HEK293 (cell line): ENCODE results near the gene RAP1GAP.

Source experiments
- CTCF ChIA-PET: fragments of 350-600 bp; formaldehyde crosslinking; extraction: SDS; loops from one replicate; lab custom pipeline; 2021; ENCODE audit warnings: antibody characterized with exemption; lab: Yijun Ruan, JAX
- POLR2A ChIA-PET: fragments of 300-600 bp; formaldehyde crosslinking; extraction: SDS; loops from one replicate; lab custom pipeline; 2020; ENCODE audit warnings: antibody characterized with exemption, inconsistent platforms; lab: Yijun Ruan, JAX
- H3K27ac ChIP-seq: fragments of 200-500 bp; sonication (Bioruptor generic); 2 replicates; pipeline ENCODE4 v1.5.1; 2014; ENCODE audit warnings: low read depth, low read length, control low read depth, inconsistent platforms; ENCODE audit errors: extremely low read depth
- H3K36me3 ChIP-seq, 2 experiments: fragments of 200-500 bp in 1 of 2; sonication (Bioruptor generic) in 1 of 2; 1 replicate in 1 of 2; 2 replicates in 1 of 2; pipeline ENCODE4 v1.5.1; 2014 to 2017; ENCODE audit warnings: inconsistent platforms in 2 of 2, low read length in 2 of 2; ENCODE audit not compliant: control insufficient read depth in 2 of 2, insufficient read depth in 1 of 2
- H3K4me1 ChIP-seq: fragments of 200-500 bp; sonication (Bioruptor generic); 2 replicates; pipeline ENCODE4 v1.5.1; 2014; ENCODE audit warnings: mild to moderate bottlenecking, low read length, inconsistent platforms; ENCODE audit not compliant: control insufficient read depth, insufficient read depth
- H3K4me3 ChIP-seq: 2 replicates; pipeline ENCODE4 v1.5.1; 2011; ENCODE audit warnings: low read depth, mild to moderate bottlenecking, control low read depth, low read length, moderate library complexity
- H3K9me3 ChIP-seq: fragments of 200-500 bp; sonication (Bioruptor generic); 2 replicates; pipeline ENCODE4 v1.5.1; 2014; ENCODE audit warnings: low read depth, low read length, inconsistent platforms; ENCODE audit not compliant: control insufficient read depth, insufficient read depth
- EGR2 ChIP-seq: fragments of 450-650 bp; formaldehyde crosslinking; IDR thresholded peaks from 2 replicates; pipeline ENCODE4 v1.5.1; 2016; ENCODE audit warnings: low read depth, missing biosample characterization, missing genetic modification characterization
- HOXA7 ChIP-seq: sonication (generic); formaldehyde crosslinking; IDR thresholded peaks from 2 replicates; pipeline ENCODE4 v1.8.1; 2022; ENCODE audit warnings: missing genetic modification reagents, borderline replicate concordance
- KLF10 ChIP-seq: fragments of 450-650 bp; IDR thresholded peaks from 2 replicates; pipeline ENCODE4 v1.5.1; 2018; ENCODE audit warnings: missing biosample characterization, mild to moderate bottlenecking, missing genetic modification characterization
- KLF7 ChIP-seq: fragments of 450-650 bp; formaldehyde crosslinking; IDR thresholded peaks from 2 replicates; pipeline ENCODE4 v1.5.1; 2016; ENCODE audit warnings: missing biosample characterization, missing genetic modification characterization, borderline replicate concordance
- OVOL3 ChIP-seq: fragments of 450-650 bp; formaldehyde crosslinking; IDR thresholded peaks from 2 replicates; pipeline ENCODE4 v1.5.1; 2016; ENCODE audit warnings: missing biosample characterization, missing genetic modification characterization
- PRDM1 ChIP-seq: fragments of 450-650 bp; formaldehyde crosslinking; IDR thresholded peaks from 2 replicates; pipeline ENCODE4; 2016; ENCODE audit warnings: missing biosample characterization, missing genetic modification characterization
- ZBTB17 ChIP-seq: fragments of 450-650 bp; formaldehyde crosslinking; IDR thresholded peaks from 2 replicates; pipeline ENCODE4 v1.5.1; 2016; ENCODE audit warnings: missing biosample characterization, missing genetic modification characterization
- ZFHX2 ChIP-seq: fragments of 450-650 bp; formaldehyde crosslinking; conservative IDR thresholded peaks from 2 replicates; pipeline ENCODE4 v1.5.1; 2016; ENCODE audit warnings: missing biosample characterization, missing genetic modification characterization
- ZFP41 ChIP-seq: fragments of 450-650 bp; formaldehyde crosslinking; IDR thresholded peaks from 2 replicates; pipeline ENCODE4 v1.5.1; 2016; ENCODE audit warnings: missing biosample characterization, missing genetic modification characterization, borderline replicate concordance
- ZIC2 ChIP-seq: fragments of 450-650 bp; formaldehyde crosslinking; IDR thresholded peaks from 2 replicates; pipeline ENCODE4 v1.5.1; 2016; ENCODE audit warnings: missing biosample characterization, missing genetic modification characterization
- ZNF10 ChIP-seq: fragments of 450-650 bp; formaldehyde crosslinking; IDR thresholded peaks from 2 replicates; pipeline ENCODE4 v1.5.1; 2017; ENCODE audit warnings: missing biosample characterization, missing genetic modification characterization
- ZNF132 ChIP-seq: fragments of 450-650 bp; formaldehyde crosslinking; IDR thresholded peaks from 2 replicates; pipeline ENCODE4 v1.5.1; 2017; ENCODE audit warnings: missing biosample characterization, missing genetic modification characterization, borderline replicate concordance
- ZNF138 ChIP-seq: fragments of 450-650 bp; formaldehyde crosslinking; IDR thresholded peaks from 2 replicates; pipeline ENCODE4 v1.5.1; 2016; ENCODE audit warnings: missing biosample characterization, missing genetic modification characterization, borderline replicate concordance
- ZNF16 ChIP-seq: fragments of 450-650 bp; formaldehyde crosslinking; IDR thresholded peaks from 2 replicates; pipeline ENCODE4 v1.5.1; 2016; ENCODE audit warnings: low read depth, missing biosample characterization, missing genetic modification characterization
- ZNF202 ChIP-seq: fragments of 450-650 bp; formaldehyde crosslinking; IDR thresholded peaks from 2 replicates; pipeline ENCODE4 v1.5.1; 2016; ENCODE audit warnings: missing biosample characterization, missing genetic modification characterization, borderline replicate concordance
- ZNF24 ChIP-seq: fragments of 450-650 bp; formaldehyde crosslinking; IDR thresholded peaks from 2 replicates; pipeline ENCODE4 v1.5.1; 2016; ENCODE audit warnings: missing biosample characterization, missing genetic modification characterization
- ZNF302 ChIP-seq: fragments of 450-650 bp; formaldehyde crosslinking; IDR thresholded peaks from 2 replicates; pipeline ENCODE4 v1.5.1; 2016; ENCODE audit warnings: missing biosample characterization, missing genetic modification characterization, low read depth
- ZNF350 ChIP-seq: fragments of 450-650 bp; formaldehyde crosslinking; IDR thresholded peaks from 2 replicates; pipeline ENCODE4 v1.5.0; 2017; ENCODE audit warnings: missing biosample characterization, mild to moderate bottlenecking, missing genetic modification characterization
- ZNF423 ChIP-seq: fragments of 450-650 bp; formaldehyde crosslinking; IDR thresholded peaks from 2 replicates; pipeline ENCODE4 v1.5.1; 2016; ENCODE audit warnings: missing biosample characterization, missing genetic modification characterization
- ZNF433 ChIP-seq: fragments of 450-650 bp; formaldehyde crosslinking; IDR thresholded peaks from 2 replicates; pipeline ENCODE4 v1.5.1; 2016; ENCODE audit warnings: missing biosample characterization, missing genetic modification characterization, low read depth
- ZNF555 ChIP-seq: fragments of 450-650 bp; formaldehyde crosslinking; conservative IDR thresholded peaks from 2 replicates; pipeline ENCODE4 v1.5.1; 2017; ENCODE audit warnings: missing biosample characterization, mild to moderate bottlenecking, missing genetic modification characterization, inconsistent platforms
- ZNF560 ChIP-seq: fragments of 450-650 bp; formaldehyde crosslinking; IDR thresholded peaks from 2 replicates; pipeline ENCODE4 v1.5.1; 2017; ENCODE audit warnings: missing biosample characterization, missing genetic modification characterization, borderline replicate concordance
- ZNF585B ChIP-seq: fragments of 450-650 bp; formaldehyde crosslinking; IDR thresholded peaks from 2 replicates; pipeline ENCODE4 v1.5.1; 2016; ENCODE audit warnings: missing biosample characterization, missing genetic modification characterization
- ZNF596 ChIP-seq: fragments of 450-650 bp; IDR thresholded peaks from 2 replicates; pipeline ENCODE4 v1.5.0; 2018; ENCODE audit warnings: missing biosample characterization, mild to moderate bottlenecking, missing genetic modification characterization, moderate library complexity
- ZNF660 ChIP-seq: fragments of 450-650 bp; IDR thresholded peaks from 2 replicates; pipeline ENCODE4 v1.5.1; 2018; ENCODE audit warnings: missing biosample characterization, mild to moderate bottlenecking, missing genetic modification characterization
- ZSCAN30 ChIP-seq: fragments of 450-650 bp; IDR thresholded peaks from 2 replicates; pipeline ENCODE4 v1.5.1; 2018; ENCODE audit warnings: missing biosample characterization, mild to moderate bottlenecking, missing genetic modification characterization, moderate library complexity
- TF ChIP-seq, protein P1 (sequence below): fragments of 450-650 bp; formaldehyde crosslinking; IDR thresholded peaks from 2 replicates; pipeline ENCODE4 v1.5.1; 2016; ENCODE audit warnings: missing biosample characterization, missing genetic modification characterization
- TF ChIP-seq, protein P2 (sequence below): fragments of 450-650 bp; formaldehyde crosslinking; IDR thresholded peaks from 2 replicates; pipeline ENCODE4 v1.5.1; 2017; ENCODE audit warnings: missing biosample characterization, missing genetic modification characterization
- TF ChIP-seq, protein P3 (sequence below): fragments of 450-650 bp; formaldehyde crosslinking; IDR thresholded peaks from 2 replicates; pipeline ENCODE4 v1.5.1; 2016; ENCODE audit warnings: missing biosample characterization, missing genetic modification characterization
- TF ChIP-seq, protein P4 (sequence below): fragments of 450-650 bp; formaldehyde crosslinking; IDR thresholded peaks from 2 replicates; pipeline ENCODE4 v1.5.1; 2017; ENCODE audit warnings: missing biosample characterization, mild to moderate bottlenecking, missing genetic modification characterization, moderate library complexity

Gene RAP1GAP

DNA sequence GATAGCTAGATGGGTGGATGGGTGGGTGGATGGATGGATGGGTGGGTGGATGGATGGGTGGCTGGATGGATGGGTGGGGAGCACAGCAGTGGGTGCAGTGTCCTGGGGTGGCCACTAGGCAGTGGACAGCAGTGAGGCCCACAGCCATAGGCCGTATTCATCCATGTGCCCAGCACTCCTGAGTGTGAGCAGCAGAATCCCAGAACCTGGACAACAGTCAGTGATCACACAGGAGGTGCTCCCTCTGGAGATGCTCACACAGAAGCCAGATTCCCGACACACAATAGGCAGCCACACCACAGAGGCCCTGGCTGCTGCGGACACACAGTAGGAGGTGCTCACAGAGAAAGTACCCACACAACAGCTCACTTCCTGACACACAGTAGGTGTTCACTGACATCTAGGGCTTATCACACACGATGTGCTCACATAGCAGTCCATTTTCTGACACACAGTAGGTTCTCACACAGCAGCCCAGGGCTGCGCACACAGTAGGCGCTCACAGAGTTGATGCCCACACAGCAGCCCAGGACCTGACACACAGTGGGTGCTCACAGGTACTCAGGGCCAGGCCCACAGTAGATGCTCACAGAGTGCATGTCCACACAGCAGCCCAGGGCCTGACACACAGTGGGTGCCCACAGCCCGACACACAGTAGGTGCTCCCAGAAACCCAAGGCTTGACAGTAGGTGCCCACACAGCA lies 64.0 kb downstream of the RAP1GAP start:
- ChIA-PET CTCF (interaction anchor here (0.7 kb wide), 1 partner anchor 42 kb away, joined by 4 read pairs; no protein-coding TSS in a partner anchor), POLR2A (no interaction called here)
- H3K36me3 ChIP-seq: no peaks in the 10 kb centered on the region
- no peaks in the 10 kb centered on the region for H3K9me3 ChIP-seq
- no peak overlapping the region for H3K27ac ChIP-seq
- TF ChIP-seq ZIC2 (tag by site-specific recombination): no peak
- TF ChIP-seq ZFHX2 (tag by site-specific recombination): peak; percentile 21; the same call in 1 of the 2 replicates
- no peak overlapping the region for H3K4me3 ChIP-seq
- H3K4me1 ChIP-seq: no peaks in the 10 kb centered on the region

DNA sequence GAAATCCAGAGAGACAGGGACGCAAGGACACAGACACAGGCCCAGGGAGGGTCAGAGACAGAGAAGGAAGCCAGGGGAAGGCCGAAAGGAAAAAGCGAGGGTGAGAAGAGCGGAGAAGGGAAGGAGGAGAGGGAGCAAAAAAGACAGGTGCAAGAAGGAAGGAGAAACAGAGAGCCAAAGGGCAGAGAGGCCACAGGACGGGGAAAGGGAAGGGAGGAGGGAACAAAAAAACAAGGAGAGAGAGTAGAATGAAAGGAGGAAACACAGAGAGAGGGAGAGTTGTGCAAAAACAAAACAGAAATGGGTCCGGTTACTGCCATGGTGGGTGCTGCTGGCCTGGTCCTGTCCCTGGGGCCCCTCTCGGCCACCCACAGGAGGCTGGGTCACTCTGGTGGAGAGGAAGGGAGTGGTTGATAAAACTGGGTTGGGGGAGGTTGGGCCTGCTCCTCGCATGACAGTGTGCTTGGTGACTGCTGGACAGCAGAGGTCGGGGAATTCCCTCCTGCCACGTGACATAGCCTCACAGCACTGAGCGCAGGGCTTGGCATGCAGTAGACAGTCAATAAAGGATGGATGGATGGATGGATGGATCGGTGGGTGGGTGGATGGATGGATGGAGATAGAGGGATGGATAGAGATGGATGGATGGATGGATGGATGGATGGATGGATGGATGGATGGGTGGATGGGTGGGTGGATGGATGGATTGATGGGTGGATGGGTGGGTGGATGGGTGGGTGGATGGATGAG lies 64.8 kb downstream of the RAP1GAP start:
- Histone ChIP-seq H3K27ac (no peak overlapping the region), H3K4me1 (no peaks in the 10 kb centered on the region), H3K9me3 (no peaks in the 10 kb centered on the region), H3K4me3 (no peak overlapping the region), H3K36me3 (no peaks in the 10 kb centered on the region)
- CTCF ChIA-PET: no interaction called here
- POLR2A ChIA-PET: no interaction called here
- no peak for TF ChIP-seq ZNF138 (tag by site-specific recombination)
- no peak for TF ChIP-seq ZFP41 (tag by site-specific recombination)
- peak; percentile 95 for TF ChIP-seq PRDM1
- TF ChIP-seq ZNF555 (tag by site-specific recombination): no peak
- no peak for TF ChIP-seq OVOL3 (tag by site-specific recombination)
- no peak for TF ChIP-seq ZSCAN30 (tag by site-specific recombination)
- no peak for TF ChIP-seq KLF7 (tag by site-specific recombination)
- no peak for TF ChIP-seq ZNF660 (tag by site-specific recombination)
- TF ChIP-seq ZNF202 (tag by site-specific recombination): no peak
- no peak for TF ChIP-seq ZNF433 (tag by site-specific recombination)
- no peak for TF ChIP-seq ZNF596
- TF ChIP-seq ZNF132 (tag by site-specific recombination): no peak
- TF ChIP-seq ZNF560 (tag by site-specific recombination): no peak
- TF ChIP-seq, protein P1, sequence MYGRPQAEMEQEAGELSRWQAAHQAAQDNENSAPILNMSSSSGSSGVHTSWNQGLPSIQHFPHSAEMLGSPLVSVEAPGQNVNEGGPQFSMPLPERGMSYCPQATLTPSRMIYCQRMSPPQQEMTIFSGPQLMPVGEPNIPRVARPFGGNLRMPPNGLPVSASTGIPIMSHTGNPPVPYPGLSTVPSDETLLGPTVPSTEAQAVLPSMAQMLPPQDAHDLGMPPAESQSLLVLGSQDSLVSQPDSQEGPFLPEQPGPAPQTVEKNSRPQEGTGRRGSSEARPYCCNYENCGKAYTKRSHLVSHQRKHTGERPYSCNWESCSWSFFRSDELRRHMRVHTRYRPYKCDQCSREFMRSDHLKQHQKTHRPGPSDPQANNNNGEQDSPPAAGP (tag by site-specific recombination): no peak
- TF ChIP-seq, protein P2, sequence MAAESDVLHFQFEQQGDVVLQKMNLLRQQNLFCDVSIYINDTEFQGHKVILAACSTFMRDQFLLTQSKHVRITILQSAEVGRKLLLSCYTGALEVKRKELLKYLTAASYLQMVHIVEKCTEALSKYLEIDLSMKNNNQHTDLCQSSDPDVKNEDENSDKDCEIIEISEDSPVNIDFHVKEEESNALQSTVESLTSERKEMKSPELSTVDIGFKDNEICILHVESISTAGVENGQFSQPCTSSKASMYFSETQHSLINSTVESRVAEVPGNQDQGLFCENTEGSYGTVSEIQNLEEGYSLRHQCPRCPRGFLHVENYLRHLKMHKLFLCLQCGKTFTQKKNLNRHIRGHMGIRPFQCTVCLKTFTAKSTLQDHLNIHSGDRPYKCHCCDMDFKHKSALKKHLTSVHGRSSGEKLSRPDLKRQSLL (tag by site-specific recombination): no peak
- no peak for TF ChIP-seq ZNF423 (tag by site-specific recombination)
- TF ChIP-seq ZNF302: no peak
- TF ChIP-seq HOXA7 (CRISPR knock-in tag): no peak
- peak; percentile 37; the same call in 1 of the 2 replicates for TF ChIP-seq ZBTB17 (tag by site-specific recombination)
- TF ChIP-seq, protein P3, sequence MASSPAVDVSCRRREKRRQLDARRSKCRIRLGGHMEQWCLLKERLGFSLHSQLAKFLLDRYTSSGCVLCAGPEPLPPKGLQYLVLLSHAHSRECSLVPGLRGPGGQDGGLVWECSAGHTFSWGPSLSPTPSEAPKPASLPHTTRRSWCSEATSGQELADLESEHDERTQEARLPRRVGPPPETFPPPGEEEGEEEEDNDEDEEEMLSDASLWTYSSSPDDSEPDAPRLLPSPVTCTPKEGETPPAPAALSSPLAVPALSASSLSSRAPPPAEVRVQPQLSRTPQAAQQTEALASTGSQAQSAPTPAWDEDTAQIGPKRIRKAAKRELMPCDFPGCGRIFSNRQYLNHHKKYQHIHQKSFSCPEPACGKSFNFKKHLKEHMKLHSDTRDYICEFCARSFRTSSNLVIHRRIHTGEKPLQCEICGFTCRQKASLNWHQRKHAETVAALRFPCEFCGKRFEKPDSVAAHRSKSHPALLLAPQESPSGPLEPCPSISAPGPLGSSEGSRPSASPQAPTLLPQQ (tag by site-specific recombination): no peak
- no peak for TF ChIP-seq KLF10 (tag by site-specific recombination)
- TF ChIP-seq ZNF10: no peak
- TF ChIP-seq, protein P4, sequence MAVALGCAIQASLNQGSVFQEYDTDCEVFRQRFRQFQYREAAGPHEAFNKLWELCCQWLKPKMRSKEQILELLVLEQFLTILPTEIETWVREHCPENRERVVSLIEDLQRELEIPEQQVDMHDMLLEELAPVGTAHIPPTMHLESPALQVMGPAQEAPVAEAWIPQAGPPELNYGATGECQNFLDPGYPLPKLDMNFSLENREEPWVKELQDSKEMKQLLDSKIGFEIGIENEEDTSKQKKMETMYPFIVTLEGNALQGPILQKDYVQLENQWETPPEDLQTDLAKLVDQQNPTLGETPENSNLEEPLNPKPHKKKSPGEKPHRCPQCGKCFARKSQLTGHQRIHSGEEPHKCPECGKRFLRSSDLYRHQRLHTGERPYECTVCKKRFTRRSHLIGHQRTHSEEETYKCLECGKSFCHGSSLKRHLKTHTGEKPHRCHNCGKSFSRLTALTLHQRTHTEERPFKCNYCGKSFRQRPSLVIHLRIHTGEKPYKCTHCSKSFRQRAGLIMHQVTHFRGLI (tag by site-specific recombination): no peak
- TF ChIP-seq ZNF24: no peak
- TF ChIP-seq ZNF585B: no peak
- TF ChIP-seq ZNF16: no peak
- TF ChIP-seq ZNF350: no peak
- peak; percentile 87 for TF ChIP-seq EGR2 (tag by site-specific recombination)
